K562 (cell line): ENCODE data around the gene SPINK9. TPM values are rescaled to one million over a fixed set of nuclear protein-coding genes. Genes with fewer than 3 reads are reported as not detected.

ENCODE experiments used
- ADNP ChIP-seq: fragments of 200-800 bp; sonication (Bioruptor generic); IDR thresholded peaks from 2 replicates; pipeline ENCODE4 v1.6.1; 2016; ENCODE audit warnings: missing genetic modification characterization, missing compliant biosample characterization
- BMI1 ChIP-seq: fragments of 150-350 bp; IDR thresholded peaks from 2 replicates; pipeline ENCODE4 v1.6.1; 2014; ENCODE audit warnings: low read length
- CC2D1A ChIP-seq: fragments of 450-650 bp; IDR thresholded peaks from 2 replicates; pipeline ENCODE4 v1.6.1; 2017; ENCODE audit warnings: mild to moderate bottlenecking
- COPS2 ChIP-seq: fragments of 450-650 bp; conservative IDR thresholded peaks from 2 replicates; pipeline ENCODE4 v1.6.1; 2016; ENCODE audit warnings: mild to moderate bottlenecking, moderate library complexity
- E2F6 ChIP-seq, 2 experiments: IDR thresholded peaks; 2 replicates each; pipeline ENCODE4 v1.6.1; 2011; ENCODE audit warnings: borderline replicate concordance in 1 of 2, control low read depth in 1 of 2, low read depth in 1 of 2, low read length in 1 of 2, mild to moderate bottlenecking in 1 of 2, mixed read lengths in 1 of 2, moderate library complexity in 1 of 2; ENCODE audit not compliant: insufficient read depth in 1 of 2, insufficient read length in 1 of 2, poor library complexity in 1 of 2, severe bottlenecking in 1 of 2; ENCODE audit errors: extremely low read depth in 1 of 2
- FOS ChIP-seq: IDR thresholded peaks from 3 replicates; pipeline ENCODE4 v1.6.1; 2011; ENCODE audit not compliant: insufficient read length; ENCODE audit errors: extremely low read depth
- HINFP ChIP-seq: fragments of 450-650 bp; conservative IDR thresholded peaks from 2 replicates; pipeline ENCODE4 v1.6.1; 2016; ENCODE audit warnings: missing genetic modification characterization, low read depth, mild to moderate bottlenecking, control low read depth, missing compliant biosample characterization
- ID3 ChIP-seq, 2 experiments: fragments of 250-450 bp in 1 of 2; fragments of 450-650 bp in 1 of 2; sonication (Bioruptor Pico) in 1 of 2; IDR thresholded peaks; 2 replicates each; pipeline versions ENCODE4 v1.6.1 to v1.8.0; 2016 to 2021; ENCODE audit warnings: mild to moderate bottlenecking in 2 of 2, moderate library complexity in 2 of 2, missing compliant biosample characterization in 1 of 2, missing genetic modification characterization in 1 of 2
- MXI1 ChIP-seq: IDR thresholded peaks from 2 replicates; pipeline ENCODE4 v1.6.1; 2011; ENCODE audit warnings: low read depth, mild to moderate bottlenecking, improper control_type of control experiment, low read length
- NFATC3 ChIP-seq: fragments of 450-650 bp; IDR thresholded peaks from 2 replicates; pipeline ENCODE4 v1.6.1; 2017; ENCODE audit warnings: mild to moderate bottlenecking
- NR2C2 ChIP-seq, 2 experiments: fragments of 200-800 bp in 1 of 2; sonication (Bioruptor generic) in 1 of 2; sonication (generic) in 1 of 2; formaldehyde crosslinking in 1 of 2; IDR thresholded peaks; 2 replicates each; pipeline versions ENCODE4 v1.6.1 to v1.8.0; 2016 to 2022; ENCODE audit warnings: mild to moderate bottlenecking in 1 of 2, missing compliant biosample characterization in 1 of 2, missing genetic modification characterization in 1 of 2, missing genetic modification reagents in 1 of 2
- POLR2G ChIP-seq: fragments of 200-400 bp; formaldehyde crosslinking; IDR thresholded peaks from 2 replicates; pipeline ENCODE4 v1.6.1; 2017; ENCODE audit warnings: low read depth, mild to moderate bottlenecking, antibody characterized with exemption, low read length, moderate library complexity
- RBM17 ChIP-seq: fragments of 200-400 bp; formaldehyde crosslinking; IDR thresholded peaks from 2 replicates; pipeline ENCODE4 v1.6.1; 2017; ENCODE audit warnings: low read depth, mild to moderate bottlenecking, low read length, borderline replicate concordance
- SIX5 ChIP-seq, 2 experiments: IDR thresholded peaks; 2 replicates each; pipeline ENCODE4 v1.6.1; 2011; ENCODE audit warnings: low read length in 2 of 2, borderline replicate concordance in 1 of 2, low read depth in 1 of 2, mild to moderate bottlenecking in 1 of 2, moderate library complexity in 1 of 2; ENCODE audit not compliant: insufficient read depth in 1 of 2
- SMARCA4 ChIP-seq: fragments of 450-650 bp; IDR thresholded peaks from 2 replicates; pipeline ENCODE4 v1.6.1; 2016
- SMC3 ChIP-seq: conservative IDR thresholded peaks from 2 replicates; pipeline ENCODE4 v1.6.1; 2011; ENCODE audit warnings: low read depth, low read length, improper control_type of control experiment; ENCODE audit not compliant: insufficient read depth
- STAT5A ChIP-seq: IDR thresholded peaks from 2 replicates; pipeline ENCODE4 v1.6.1; 2012; ENCODE audit warnings: low read length, inconsistent platforms, borderline replicate concordance
- TRIM24 ChIP-seq, 2 experiments: fragments of 450-650 bp; IDR thresholded peaks; 2 replicates each; pipeline ENCODE4 v1.6.1; 2016
- USF2 ChIP-seq: sonication (generic); formaldehyde crosslinking; IDR thresholded peaks from 2 replicates; pipeline ENCODE4 v1.5.0; 2020; ENCODE audit warnings: missing genetic modification reagents
- ZEB2 ChIP-seq: fragments of 450-650 bp; IDR thresholded peaks from 2 replicates; pipeline ENCODE4 v1.6.1; 2016
- ZNF140 ChIP-seq: fragments of 250-450 bp; sonication (Bioruptor Pico); IDR thresholded peaks from 2 replicates; pipeline ENCODE4 v1.8.0; 2021; ENCODE audit warnings: moderate library complexity, mild to moderate bottlenecking, inconsistent platforms
- ZNF354B ChIP-seq: fragments of 250-450 bp; sonication (Bioruptor Pico); IDR thresholded peaks from 2 replicates; pipeline ENCODE4 v1.4.0; 2020
- ZNF511 ChIP-seq: sonication (generic); formaldehyde crosslinking; IDR thresholded peaks from 2 replicates; pipeline ENCODE4 v1.8.0; 2022; ENCODE audit warnings: mild to moderate bottlenecking, missing genetic modification reagents
- ZSCAN32 ChIP-seq: fragments of 450-650 bp; formaldehyde crosslinking; IDR thresholded peaks from 2 replicates; pipeline ENCODE4 v1.4.0; 2020; ENCODE audit warnings: mild to moderate bottlenecking, moderate library complexity
- polyA plus RNA-seq, 8 experiments: library from polyadenylated mRNA; depleted of rRNA in 4 of 8; stranded (reverse) in 5 of 8; unstranded in 3 of 8; fragments of >200 nt; fragmentation: Nextera tagmentation in 2 of 8; fragmentation: Illumina TruSeq in 1 of 8; extraction: Ambion mirVana in 2 of 8; extraction: Trizol in 1 of 8; gene quantifications; 2 replicates each; pipeline versions ENCODE4 v1.2.1 to v1.2.3, GENCODE V29; 2011 to 2014; ENCODE audit warnings: inconsistent platforms in 1 of 8, missing spikeins in 1 of 8
- total RNA-seq, 7 experiments: library from RNA; depleted of rRNA in 6 of 7; stranded (reverse); fragments of >200 nt in 6 of 7; fragmentation: Illumina TruSeq in 2 of 7; extraction: Trizol in 2 of 7; gene quantifications; 2 replicates each; pipeline versions ENCODE4 v1.2.1 to v1.2.3, GENCODE V29; 2011 to 2021; ENCODE audit warnings: low replicate concordance in 1 of 7

The SPINK9 gene
- total and polyA plus RNA-seq, 9 of the 15 experiments (the other 6 are each of a cell fraction or from before 2014, with no cell fraction given): not detected

- TF ChIP-seq E2F6 (IDR thresholded peaks at IDR 0.05; ENCODE audit: borderline replicate concordance in 1 of 2, extremely low read depth in 1 of 2, insufficient read depth in 1 of 2, insufficient read length in 1 of 2, low read depth in 1 of 2, low read length in 1 of 2, poor library complexity in 1 of 2, severe bottlenecking in 1 of 2): no peak
- no peak for TF ChIP-seq MXI1
- TF ChIP-seq RBM17: no peak
- no peak for TF ChIP-seq SMC3
- no peak for TF ChIP-seq COPS2
- TF ChIP-seq NFATC3: peak; percentile 44; the same call in 1 of the 2 replicates
- peak in 1 of 2 experiments; percentile 64; a peak in 1 of 4 replicates for TF ChIP-seq TRIM24 (IDR thresholded peaks at IDR 0.05)
- 0 out of 2 replicates have a peak, but pooled peaks have one; percentile 43 for TF ChIP-seq ZNF511 (CRISPR knock-in tag)
- no peak; the same call in 1 of the 2 replicates for TF ChIP-seq NR2C2 (CRISPR knock-in tag; IDR thresholded peaks at IDR 0.05)
- peak; percentile 95 for TF ChIP-seq NR2C2 (tag; IDR thresholded peaks at IDR 0.05)
- TF ChIP-seq USF2 (CRISPR knock-in tag): no peak
- TF ChIP-seq FOS: no peak
- TF ChIP-seq HINFP (tag): no peak
- peak; percentile 93 for TF ChIP-seq POLR2G
- no peak for TF ChIP-seq ZSCAN32 (CRISPR knock-in tag)
- TF ChIP-seq SMARCA4: no peak
- no peak for TF ChIP-seq CC2D1A
- TF ChIP-seq ZNF140 (CRISPR knock-in tag): no peak
- no peak for TF ChIP-seq ZNF354B (CRISPR knock-in tag)
- no peak for TF ChIP-seq BMI1
- TF ChIP-seq STAT5A: no peak
- TF ChIP-seq SIX5 (IDR thresholded peaks at IDR 0.05; ENCODE audit: borderline replicate concordance in 1 of 2, insufficient read depth in 1 of 2, low read depth in 1 of 2, low read length in 2 of 2): peak; percentile 67 to 77; a peak in 3 of 4 replicates
- no peak for TF ChIP-seq ADNP (tag)
- no peak for TF ChIP-seq ID3 (CRISPR knock-in tag; IDR thresholded peaks at IDR 0.05)
- TF ChIP-seq ID3 (tag; IDR thresholded peaks at IDR 0.05): no peak
- TF ChIP-seq ZEB2: no peak
Measured at GRCh38 chr5:148383564-148384379, 48.4 kb downstream of the SPINK9 start, which contains the start of gene FBXO38 (continued).
